IPS-18c (cell line): ENCODE results near the gene SLC22A23.

Experiments used
- H3K4me3 ChIP-seq: 2 replicates; pipeline ENCODE4 v1.7.0; 2013; ENCODE audit warnings: low read depth, mild to moderate bottlenecking, low read length, moderate library complexity; ENCODE audit not compliant: insufficient read depth
- H3K9me3 ChIP-seq: one replicate; pipeline ENCODE4 v1.6.1; 2013; ENCODE audit warnings: mild to moderate bottlenecking, low read length, moderate library complexity; ENCODE audit not compliant: control insufficient read depth, insufficient read depth

Gene SLC22A23

DNA sequence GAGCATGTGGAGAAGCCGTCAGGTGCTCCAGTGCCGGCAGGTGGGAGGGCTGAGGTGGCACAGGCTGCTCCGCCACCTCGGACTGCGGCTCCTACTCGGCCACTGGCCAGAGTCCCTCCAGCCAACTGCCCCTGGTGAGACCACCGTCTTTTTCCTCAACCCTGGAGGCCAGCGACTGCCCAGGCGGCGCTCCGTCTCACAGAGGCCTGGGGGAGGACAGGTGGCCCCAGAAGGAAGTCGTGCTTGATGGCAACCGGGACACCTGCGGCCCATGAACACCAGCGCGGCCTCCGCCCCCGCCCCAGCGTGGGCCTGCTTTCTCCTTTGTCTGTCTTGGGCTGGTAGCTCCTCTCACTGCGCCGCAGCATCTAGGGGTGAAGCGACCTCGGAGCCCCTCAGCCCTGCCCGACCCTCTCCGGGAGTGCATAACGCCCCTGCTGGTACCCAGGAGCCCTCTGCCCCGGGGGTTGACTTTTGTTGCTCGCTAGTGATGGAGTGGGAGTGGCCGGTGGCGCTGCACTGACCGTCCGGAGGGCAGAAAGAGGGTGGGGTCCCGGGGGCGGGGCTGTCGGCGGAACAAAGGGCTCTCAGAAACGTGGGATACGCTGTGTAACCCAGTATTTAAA lies 228.7 kb downstream of the SLC22A23 start:
- Histone ChIP-seq H3K4me3 (peak overlapping the region; percentile 94), H3K9me3 (no peaks in the 10 kb centered on the region)

DNA sequence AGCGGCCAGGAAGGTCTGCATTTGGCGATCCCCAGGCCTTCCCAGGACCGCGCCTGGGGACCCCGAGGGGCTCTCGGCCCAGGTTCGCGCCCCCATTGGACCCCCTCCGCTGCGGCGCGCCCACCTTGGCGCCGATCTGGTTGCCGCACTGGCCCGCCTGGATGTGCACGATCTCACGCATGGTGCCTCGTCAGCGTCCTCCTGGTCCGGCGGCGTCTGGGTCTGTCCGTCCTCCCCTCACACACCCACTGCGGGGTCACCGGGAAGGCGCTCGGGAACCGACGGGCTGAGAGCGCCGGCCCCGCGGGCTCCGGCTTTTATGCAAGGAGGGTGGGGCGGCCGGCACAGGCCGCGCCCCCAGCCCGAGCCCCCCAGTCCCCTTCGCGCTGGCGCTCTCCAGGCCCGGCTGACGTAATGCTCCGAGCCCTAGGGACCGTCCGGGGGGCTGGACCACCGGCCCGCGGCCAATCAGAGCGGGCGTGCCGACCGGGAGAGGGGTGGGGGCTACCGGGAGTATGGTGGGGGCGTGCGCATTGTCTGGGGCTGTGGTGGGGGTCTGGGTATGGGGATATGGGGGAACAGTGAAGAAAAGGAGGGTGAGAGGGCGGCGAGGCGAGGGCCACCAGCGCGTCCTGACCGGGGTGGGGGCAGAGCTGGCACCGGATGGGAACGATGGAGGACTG lies 229.3 kb downstream of the SLC22A23 start, which contains the start of gene TUBB2B:
Gene TUBB2B, minus strand, starts transcription at position 291 of the 683 bp plus-strand sequence. Its CDS starts 110 bp downstream, at position 181.
- Histone ChIP-seq H3K9me3 (no peaks in the 10 kb centered on the region), H3K4me3 (peak within 1 kb of the TSS; percentile 94)

DNA sequence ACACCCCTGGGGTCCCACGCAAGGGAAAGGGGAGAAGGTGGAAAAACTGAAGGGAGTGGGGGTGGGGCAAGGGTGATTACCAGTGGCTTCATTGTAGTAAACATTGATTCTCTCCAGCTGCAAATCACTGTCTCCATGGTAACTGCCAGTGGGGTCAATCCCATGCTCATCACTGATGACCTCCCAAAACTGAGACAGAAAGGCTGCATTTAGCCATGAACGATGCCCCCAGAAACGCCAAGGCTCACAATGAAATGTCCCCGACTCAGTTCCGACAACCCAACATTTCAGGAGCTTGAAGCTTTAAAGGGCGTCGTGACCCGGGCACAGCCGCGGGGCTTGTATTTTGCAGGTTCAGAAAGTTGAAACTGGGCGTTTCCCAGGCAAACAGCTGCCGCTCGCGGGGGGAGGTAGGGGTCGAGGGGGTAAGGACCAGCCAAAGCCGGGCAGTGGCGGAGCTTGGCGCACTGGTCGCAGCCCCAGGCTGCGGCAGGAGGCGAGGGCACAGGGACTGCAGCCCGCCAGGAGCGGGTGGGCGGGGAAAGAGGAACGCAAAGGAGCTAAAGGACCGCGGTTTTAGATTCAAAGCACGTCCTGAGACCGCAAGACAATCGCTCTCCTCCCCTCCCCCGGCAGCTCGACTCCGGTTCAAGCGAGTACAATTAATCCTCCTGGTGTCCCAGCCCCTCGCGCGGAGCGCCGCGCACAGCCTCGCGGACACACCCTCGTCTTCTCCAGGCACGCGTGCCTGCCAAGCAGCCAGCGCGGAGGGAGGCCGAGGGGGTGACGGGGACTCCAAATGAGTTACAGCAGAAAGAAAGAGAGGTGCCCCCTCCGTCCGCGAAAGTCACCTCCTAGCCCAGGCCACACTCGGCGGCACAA lies 230.1 kb downstream of the SLC22A23 start:
- H3K9me3 ChIP-seq, result no peaks in the 10 kb centered on the region
- H3K4me3 ChIP-seq, result peak overlapping the region; percentile 94

DNA sequence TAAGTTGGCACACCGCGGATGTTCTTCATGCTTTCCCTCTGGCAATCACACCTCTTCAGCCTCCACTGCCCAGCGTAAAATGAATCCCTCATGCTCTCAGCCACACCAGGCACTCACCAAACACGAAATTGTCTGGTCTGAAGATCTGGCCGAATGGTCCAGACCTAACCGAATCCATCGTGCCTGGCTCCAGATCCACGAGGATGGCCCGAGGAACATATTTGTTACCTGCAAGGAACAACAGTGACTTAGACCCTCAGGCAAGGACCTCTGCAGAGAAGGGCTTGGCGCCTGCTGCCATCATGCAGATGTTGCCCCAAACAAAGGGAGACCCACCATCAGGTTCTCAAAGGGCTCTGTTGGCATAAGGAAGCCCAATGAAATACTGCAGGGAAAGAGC lies 230.8 kb downstream of the SLC22A23 start:
- Histone ChIP-seq H3K4me3 (peak overlapping the region; percentile 94), H3K9me3 (no peaks in the 10 kb centered on the region)

DNA sequence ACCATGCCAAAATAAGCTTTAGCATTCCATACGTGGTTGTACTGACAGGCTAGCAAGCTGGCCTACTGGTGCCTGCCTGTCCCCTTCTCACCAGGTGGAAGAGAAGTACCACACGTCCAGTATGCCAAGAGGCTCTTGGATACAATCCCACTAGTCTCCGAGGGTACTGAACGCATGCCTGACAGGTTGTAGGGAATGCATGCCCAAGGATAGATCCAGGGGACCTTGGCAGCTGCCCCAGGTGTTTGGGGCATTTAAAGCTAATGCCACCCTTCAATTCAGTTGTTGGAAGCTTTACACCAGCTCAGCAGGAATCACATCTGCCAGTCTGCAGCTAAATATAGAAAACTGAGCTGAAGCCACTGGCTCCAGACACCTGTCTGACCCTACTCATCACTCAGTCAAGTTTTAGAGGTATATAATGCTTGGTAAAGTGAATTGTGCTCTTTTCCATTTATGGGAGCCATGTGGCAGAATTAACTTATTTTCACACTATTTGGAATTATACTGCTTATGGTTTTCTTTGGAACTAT lies 234.3 kb downstream of the SLC22A23 start:
- H3K4me3 ChIP-seq, result no peak overlapping the region
- no peaks in the 10 kb centered on the region for H3K9me3 ChIP-seq

DNA sequence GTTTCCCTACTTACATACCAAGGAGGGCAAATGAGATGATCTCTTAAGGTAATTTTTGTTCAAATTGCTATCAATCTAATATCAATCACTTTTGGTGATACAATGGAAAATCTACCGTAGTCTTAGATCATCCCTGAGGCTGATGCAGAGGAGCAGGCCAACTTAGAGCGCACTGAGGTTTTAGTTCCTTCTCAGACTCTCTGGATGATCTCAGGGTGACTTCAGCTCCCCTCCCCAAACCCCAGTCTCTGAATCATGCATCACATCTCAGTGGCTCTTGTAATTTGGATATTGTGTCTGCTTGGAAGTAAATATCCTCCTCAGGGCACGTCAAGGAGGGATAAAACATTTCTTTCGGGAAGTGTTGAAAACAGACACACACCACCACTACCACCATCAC lies 235.3 kb downstream of the SLC22A23 start:
- no peak overlapping the region; the same call in 1 of the 2 replicates for H3K4me3 ChIP-seq

DNA sequence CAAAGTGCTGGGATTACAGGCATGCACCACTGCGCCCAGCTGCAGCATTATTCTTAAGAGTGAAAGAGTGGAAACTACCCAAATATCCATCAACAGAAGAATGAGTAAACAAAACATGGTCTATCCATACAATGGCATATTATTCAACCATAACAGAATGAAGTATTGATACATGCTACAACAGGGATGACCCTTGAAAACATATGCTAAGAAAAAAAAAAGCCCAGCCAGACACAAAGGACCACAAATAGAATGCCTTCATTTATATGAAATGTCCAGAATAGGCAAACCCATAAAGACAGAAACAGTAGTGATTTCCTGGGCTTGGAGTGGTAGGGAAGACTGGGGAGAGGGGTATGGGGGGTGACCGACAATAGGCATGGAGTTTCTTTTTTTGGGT lies 236.5 kb downstream of the SLC22A23 start:
- Histone ChIP-seq H3K9me3 (no peaks in the 10 kb centered on the region), H3K4me3 (no peak overlapping the region)

More for the DNA sequence above, 235.3 kb downstream of the SLC22A23 start:
- no peaks in the 10 kb centered on the region for H3K9me3 ChIP-seq
